ENCODE measurements around the gene CLEC4M.
"Not testable (repeated sequence)": the region's sequence is repeated elsewhere in the genome, so short reads cannot be mapped to it uniquely, and the experiment has no call there.

DNA sequence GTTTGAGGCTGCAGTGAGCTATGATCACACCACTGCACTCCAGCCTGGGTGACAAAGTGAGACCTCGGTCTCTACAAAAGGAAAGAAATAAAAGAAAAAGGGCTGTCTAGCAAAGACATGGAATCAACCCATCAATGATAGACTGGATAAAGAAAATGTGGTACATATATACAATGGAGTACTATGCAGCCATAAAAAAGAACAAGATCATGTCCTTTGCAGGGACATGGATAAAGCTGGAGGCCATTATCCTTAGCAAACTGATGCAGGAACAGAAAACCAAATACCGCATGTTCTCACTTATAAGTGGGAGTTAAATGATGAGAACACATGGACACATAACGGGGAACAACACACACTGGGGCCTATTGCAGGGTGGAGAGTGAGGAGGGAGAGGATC, 53.0 kb downstream of the CLEC4M start:
- not testable (repeated sequence) for TF ChIP-seq POLR2A, CTCF (IDR thresholded peaks at IDR 0.05)

Measured in testis (tissue), 2 donors.